Ureter (tissue), 1 donor: ENCODE data around the gene AHSP. TPM values are rescaled to one million over a fixed set of nuclear protein-coding genes. Genes with fewer than 3 reads are reported as not detected.
"Not testable (repeated sequence)": the region's sequence is repeated elsewhere in the genome, so short reads cannot be mapped to it uniquely, and the experiment has no call there.

Source experiments
- DNase-seq: peaks from one replicate; pipeline ENCODE4 v3.0.0-alpha.2; 2020; ENCODE audit warnings: low spot score
- total RNA-seq: library from RNA; stranded (reverse); gene quantifications from one replicate; pipeline ENCODE4 v1.2.4, GENCODE V29; 2023
- donor health status: DM: yes; HTN: yes; CAD: no.

The AHSP gene
- total RNA-seq, 1 donor from 2014 or later, result not detected

DNA sequence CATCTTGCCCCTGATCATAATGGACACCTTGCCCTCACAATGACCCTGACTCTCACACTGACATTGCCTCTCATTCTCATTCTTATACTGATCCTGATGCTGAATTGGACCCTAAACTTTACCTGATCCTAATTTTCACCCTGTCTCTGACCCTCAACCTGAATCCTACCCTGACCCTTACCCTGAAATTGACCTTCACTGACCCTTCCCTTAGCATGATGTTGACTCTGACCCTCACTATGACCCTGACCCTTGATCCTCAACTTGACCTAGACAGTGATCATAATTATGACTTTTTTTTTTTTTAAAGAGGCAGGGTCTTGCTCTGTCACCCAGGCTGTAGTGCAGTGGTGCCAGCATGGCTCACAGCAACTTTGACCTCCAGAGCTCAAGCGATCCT lies 3.4 kb downstream of the AHSP start:
- DNase-seq, result no peak

GRCh38 chr16:31532120-31532519 lies 4.4 kb downstream of the AHSP start:
- DNase-seq, result no peak

- no peak for DNase-seq
Observed at GRCh38 chr16:31532896-31533295, 5.2 kb downstream of the AHSP start.

GRCh38 chr16:31535737-31536136 lies 8.0 kb downstream of the AHSP start:
- DNase-seq, result no peak

DNA sequence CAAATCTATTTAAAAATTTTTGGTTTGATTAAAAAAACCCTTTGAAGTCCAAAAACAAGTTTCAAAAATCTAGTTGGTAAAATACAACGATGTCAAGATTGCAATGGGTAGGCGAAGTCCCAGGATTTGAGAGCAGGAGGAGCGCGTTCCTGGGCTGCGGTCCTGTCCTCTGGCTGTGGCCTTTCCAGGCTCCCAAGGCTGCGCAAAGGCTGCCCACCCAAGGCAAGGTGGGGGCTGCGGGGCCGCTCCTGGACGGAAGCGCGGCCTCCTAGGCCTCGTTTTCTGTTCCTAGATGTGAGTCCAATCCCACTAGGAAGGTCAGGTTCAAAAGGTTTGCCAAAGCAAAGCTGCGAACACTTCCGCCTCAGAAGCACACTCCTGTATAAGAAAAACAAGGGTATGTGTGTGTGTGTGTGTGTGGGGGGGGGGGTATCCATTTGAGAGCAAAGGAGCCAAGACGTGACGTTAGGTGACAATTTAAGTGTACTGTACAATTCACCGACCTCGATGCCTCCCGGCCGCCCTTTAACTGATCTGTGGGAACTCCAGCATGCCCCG lies 9.2 kb downstream of the AHSP start:
- DNase-seq, result no peak

DNA sequence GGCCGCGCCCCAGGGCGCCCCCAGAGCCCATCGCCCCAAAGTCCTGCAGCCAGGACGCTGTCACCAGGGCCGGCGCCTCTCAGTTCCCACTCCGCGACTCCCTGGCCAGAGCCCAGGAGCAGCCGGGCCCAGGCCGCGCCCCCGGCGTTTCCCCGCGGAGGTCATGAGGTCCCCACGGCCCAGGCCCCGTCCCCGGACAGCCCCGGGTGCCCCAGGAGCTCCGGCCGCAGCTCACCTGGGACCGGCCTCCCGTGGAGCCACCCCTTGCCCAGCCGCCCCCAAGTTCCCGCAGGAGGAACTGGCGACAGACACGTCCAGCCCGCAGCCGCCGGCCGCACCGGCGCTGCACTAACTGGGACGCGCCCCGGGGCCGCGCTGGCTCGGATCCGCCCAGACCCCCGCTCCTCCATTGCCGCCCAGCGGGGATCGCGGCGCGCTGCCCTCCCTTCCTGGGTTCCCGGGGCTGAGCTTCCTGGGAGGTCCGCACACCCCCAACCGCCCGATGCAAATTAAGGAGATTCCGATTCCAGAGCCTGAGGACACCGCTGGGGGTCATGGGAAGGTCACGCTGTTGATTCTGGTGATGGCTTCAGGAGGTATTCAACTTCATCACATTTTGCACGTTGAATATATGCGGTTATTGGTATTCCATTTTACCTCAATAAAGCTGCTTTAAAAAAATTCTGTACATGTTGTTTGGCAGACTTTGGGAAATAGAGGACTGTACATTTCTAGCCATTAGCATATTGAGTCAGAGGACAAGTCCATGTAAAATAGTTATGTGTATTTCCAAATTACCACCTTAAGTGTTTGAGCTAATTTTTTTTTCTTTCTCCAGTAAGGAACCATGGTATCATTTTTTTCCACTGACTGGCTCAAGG lies 9.9 kb downstream of the AHSP start:
- DNase-seq, result no peak

GRCh38 chr16:31538243-31538598 lies 10.5 kb downstream of the AHSP start:
- DNase-seq, result not testable (repeated sequence)

- DNase-seq, result not testable (repeated sequence)
Observed at GRCh38 chr16:31539762-31540161, 12.1 kb downstream of the AHSP start.

DNA sequence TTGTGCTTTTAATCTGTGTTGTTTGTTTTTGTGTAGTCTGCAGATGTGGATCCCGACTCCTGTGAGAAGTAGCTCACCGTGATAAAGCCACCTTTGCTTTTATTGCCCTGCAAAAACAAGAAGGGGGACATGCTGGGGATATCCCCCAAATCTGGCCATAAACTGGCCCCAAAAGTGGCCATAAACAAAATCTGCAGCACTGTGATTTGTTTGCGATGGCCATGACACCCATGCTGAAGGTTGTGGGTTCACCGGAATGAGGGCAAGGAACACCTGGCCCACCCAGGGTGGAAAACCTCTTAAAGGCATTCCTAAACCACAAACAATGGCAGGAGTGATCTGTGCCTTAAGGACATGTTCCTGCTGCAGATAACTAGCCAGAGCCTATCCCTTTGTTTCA lies 15.1 kb downstream of the AHSP start:
- DNase-seq, result no peak

GRCh38 chr16:31561426-31562233 lies 33.9 kb downstream of the AHSP start:
- no peak for DNase-seq

GRCh38 chr16:31568577-31569359 lies 41.1 kb downstream of the AHSP start:
- no peak for DNase-seq

DNA sequence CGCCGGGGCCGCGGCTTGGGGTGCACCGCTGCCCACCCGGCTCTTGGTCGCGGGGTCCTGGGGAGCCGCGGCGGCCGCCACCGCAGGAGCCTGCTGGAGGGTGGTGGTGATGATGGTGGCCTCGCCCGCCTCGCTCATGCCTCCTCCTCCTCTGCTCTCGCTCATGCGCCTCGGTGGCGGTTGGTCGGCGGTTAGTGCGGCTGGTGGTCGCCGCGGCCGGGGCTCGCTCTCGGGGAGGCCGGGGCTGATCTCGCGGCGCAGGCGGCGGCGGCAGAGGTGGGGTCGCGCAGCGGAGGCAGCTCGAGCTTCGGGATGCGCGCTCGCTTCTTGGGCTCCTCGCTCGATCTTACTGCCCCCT lies 41.6 kb downstream of the AHSP start:
- no peak for DNase-seq

- DNase-seq, result no peak
Observed at GRCh38 chr16:31572821-31573220, 45.1 kb downstream of the AHSP start.

DNA sequence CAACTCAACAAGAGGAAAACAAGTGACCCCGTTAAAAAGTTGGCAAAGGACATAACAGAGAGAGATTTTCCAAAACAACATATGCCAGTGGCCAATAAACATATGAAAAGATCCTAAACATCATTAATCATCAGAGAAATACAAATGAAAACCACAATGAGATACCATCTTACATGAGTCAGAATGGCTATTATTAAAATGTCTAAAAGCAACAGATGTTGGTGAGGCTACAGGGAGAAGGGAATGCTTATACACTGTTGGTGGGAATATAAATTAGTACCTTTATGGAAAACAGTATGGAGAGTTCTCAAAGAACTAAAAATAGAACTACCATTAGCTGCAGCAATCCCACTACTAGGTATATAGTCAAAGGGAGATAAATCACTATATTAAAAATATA lies 46.5 kb downstream of the AHSP start:
- not testable (repeated sequence) for DNase-seq

- DNase-seq, result no peak
Observed at GRCh38 chr16:31577411-31577810, 49.7 kb downstream of the AHSP start.

Other genes starting within 250 kb of the AHSP start
- 9.6 TPM for gene ITGAX, start 172.7 kb upstream of the AHSP start, total RNA-seq
- not detected for gene ITGAD, start 134.6 kb upstream of the AHSP start, total RNA-seq
- gene COX6A2, start 99.5 kb upstream of the AHSP start, total RNA-seq, result not detected
- 1.0 TPM for gene ZNF843, start 85.1 kb upstream of the AHSP start, total RNA-seq
- 9.7 TPM for gene ARMC5, start 68.4 kb upstream of the AHSP start, total RNA-seq
- 97.0 TPM for gene TGFB1I1, start 55.7 kb upstream of the AHSP start, total RNA-seq
- gene SLC5A2, start 44.8 kb upstream of the AHSP start, total RNA-seq, result not detected
- 85.6 TPM for gene RUSF1, start 19.5 kb upstream of the AHSP start, total RNA-seq